IPS DF 4.7 (cell line): ENCODE results near the gene OCA2.
"Not testable (repeated sequence)": the region's sequence is repeated elsewhere in the genome, so short reads cannot be mapped to it uniquely, and the experiment has no call there.

Experiments
- DNase-seq: peaks from one replicate; pipeline ENCODE4 v3.0.0-alpha.2; 2013; ENCODE audit warnings: low spot score; ENCODE audit errors: extremely low read depth

Gene OCA2

DNA sequence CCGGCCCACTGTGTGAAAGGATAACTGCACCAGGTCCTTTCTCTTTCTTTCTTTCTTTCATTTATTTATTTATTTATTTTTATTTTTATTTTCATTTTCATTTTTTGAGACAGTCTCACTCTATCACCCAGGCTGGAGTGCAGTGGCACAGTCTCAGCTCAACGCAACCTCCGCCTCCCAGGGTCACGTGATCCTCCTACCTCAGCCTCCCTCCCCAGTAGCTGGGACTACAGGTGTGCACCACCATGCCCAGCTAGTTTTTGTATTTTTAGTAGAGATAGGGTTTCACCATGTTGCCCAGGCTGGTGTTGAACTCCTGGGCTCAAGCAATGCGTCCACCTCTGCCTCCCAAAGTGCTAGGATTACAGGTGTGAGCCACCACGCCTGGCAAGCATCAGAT is 146.5 kb downstream of the OCA2 start:
- DNase-seq = not testable (repeated sequence)

DNA sequence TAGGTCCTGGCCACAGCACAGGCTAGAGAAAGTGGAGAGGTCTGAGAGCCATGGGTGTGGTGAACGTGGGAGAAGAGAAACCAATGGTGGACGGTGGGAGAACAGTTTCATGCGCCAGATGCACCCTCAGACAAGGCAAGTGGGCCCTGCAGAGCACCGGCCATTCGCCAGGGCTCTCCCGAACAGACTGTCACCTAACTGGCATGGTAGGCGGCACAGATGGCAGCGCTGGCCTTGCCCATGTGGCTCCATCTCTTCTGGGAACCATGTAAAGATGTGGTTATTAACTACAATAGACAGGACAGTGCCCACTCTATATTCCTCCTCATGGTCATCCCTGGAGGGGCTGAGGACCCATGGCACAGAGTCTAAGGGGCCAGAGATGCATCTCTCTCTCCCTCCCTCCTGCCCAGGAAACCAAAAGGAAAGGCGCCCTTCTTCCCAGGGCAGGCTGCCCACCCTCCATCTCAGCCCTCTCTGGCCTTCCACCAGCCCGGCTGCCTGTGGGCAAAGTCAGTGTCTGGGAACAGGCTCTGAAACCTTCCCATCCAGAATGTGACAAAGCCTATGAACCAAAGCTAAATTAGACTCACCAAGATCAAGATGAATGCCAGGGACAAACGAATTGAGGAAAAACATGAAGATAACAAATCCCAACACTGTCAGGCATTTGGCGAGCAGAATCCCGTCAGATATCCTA is 147.8 kb downstream of the OCA2 start:
- no peak for DNase-seq

DNA sequence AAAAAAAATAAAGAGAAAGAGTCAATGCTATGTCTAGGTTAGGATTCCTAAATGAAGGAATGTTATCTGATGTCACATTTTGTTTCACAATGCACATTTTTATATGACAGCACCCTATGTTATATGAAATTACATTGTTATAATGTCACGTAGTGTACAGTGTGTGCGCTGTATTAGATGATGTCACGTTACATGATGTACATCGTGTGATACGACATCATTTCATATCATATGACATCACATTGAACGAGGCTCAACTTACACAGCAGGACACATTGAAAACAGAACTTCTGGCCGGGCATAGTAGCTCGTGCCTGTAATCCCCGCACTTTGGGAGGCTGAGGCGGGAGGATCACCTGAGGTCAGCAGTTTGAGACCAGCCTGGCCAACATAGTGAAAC is 150.0 kb downstream of the OCA2 start:
- DNase-seq = no peak

DNA sequence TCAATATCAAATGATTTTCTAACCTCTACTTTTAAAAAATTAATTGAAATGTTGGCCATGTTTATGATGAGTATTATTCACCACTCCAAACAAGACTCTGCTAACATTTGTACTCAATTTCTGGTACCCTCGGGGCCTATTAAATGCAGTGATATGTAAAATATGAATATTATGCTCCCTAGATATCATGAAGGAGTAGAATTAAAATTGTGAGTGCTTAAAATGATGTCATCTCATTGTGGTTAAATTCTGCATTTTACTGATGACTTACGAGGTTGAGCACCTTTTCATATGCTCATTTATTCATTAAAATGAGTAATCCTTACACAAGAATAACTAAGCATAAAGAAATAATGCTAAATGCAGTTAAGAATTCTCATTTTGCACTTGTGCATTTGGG is 159.9 kb downstream of the OCA2 start:
- DNase-seq = no peak

DNA sequence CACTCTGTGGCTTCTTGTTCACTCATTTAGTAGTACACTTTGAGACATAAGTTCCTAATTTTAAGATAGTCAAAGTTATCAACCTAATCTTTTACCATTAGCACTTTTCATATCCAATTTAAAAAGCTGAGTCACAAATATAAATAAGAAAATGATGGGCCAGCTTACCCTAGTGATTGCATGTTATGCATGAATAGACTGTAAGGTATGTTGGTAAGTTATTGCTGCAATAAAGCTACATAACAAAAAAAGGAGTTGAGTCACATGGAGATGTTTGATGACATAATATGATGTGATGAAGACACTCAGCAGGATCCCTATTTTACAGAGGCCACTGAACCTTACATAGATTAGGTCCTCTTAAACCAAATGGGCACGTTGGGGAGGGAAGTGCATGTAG is 161.3 kb downstream of the OCA2 start:
- no peak for DNase-seq

DNA sequence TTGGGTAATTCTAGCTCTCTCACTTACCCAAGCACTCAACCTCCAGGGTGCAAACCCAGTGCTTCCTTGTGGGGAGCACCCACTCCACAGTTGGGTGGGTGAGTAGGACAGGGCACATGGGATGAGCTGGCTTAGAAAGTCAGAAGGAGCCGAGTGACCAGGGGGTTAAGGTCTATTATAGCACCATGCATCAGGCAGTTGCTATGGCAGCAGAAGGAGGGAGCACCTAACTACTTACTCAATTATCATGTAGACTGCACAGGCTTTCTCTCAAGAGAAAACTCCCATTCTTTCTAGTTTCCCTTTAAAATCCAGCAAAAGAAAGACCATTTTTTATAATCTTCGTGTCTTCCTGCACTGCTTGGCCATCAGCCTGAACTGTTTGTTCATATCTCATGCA is 163.0 kb downstream of the OCA2 start:
- no peak for DNase-seq

DNA sequence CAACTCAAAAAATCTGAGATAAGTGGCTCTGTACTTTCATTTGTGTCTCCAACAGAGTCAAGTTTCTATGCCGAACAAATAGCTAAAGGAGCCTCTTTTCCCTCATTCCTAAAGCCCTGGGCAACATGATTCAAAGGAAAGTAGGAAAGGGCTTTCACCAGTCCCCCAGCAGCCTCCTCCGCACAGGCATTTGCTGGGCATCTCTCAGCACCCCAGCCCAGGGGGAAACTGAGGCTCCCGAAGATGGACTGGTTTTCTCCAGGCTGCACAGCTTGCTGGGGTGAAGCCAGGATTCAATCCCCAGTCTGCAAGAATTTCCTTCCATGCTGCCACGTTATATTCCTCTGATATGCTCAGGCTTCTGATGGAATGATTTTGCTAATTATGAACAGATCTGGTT is 163.8 kb downstream of the OCA2 start:
- DNase-seq = no peak

DNA sequence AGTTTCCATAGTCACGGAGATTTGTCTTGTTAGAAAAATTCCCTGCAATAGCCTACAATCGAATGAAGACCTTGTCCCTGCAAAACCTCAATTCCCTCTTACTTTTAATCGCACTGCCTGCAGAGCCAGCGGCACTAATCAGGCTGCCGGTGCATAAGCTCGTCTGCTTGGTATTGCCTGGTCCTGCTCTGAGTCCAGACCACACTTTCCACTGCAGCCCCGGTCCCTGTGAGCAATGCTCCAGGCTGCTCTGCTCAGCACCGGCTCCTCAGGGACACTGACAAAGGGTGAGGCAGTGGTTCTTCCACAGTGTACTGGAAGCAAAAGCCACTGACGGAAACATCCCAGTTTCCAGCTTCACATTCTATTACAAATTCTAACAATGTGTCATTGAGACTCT is 164.3 kb downstream of the OCA2 start:
- no peak for DNase-seq

DNA sequence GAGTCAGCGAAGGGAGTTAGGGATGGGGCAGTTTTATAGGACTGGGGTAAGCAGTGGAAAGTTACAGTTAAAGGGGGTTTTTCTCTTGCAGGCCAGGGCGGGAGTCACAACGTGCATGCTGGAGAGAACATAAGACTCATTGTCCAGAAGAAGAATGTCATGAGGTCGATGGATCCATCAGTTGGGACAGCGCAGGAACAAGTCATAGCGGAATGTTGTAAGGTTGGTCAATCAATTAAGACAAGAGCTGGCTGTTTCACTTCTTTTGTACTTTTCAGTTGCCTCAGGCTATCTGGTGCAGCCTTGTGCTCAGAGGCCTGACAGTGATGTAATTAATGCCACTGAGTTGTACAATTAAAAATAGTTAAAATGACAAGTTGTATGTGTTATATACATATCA is 165.6 kb downstream of the OCA2 start:
- no peak for DNase-seq

DNA sequence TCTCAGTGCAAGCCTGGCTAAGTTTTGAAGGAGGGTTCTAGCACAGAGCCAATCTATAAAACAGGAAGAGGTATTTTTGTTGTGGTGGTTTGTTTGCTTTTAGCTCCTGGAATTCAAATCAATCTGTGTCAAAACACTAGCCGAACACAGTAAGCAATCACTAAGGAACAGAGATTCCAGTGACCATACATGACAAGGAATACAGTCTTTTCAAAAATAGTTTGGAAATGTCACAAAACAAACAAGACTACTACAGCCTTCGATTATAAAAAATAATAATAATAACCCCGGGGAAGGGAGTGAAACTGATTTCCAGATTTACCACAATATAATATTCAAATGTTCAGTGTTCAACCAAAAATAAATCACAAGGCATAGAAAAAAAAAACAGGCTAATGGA is 166.5 kb downstream of the OCA2 start:
- no peak for DNase-seq

DNA sequence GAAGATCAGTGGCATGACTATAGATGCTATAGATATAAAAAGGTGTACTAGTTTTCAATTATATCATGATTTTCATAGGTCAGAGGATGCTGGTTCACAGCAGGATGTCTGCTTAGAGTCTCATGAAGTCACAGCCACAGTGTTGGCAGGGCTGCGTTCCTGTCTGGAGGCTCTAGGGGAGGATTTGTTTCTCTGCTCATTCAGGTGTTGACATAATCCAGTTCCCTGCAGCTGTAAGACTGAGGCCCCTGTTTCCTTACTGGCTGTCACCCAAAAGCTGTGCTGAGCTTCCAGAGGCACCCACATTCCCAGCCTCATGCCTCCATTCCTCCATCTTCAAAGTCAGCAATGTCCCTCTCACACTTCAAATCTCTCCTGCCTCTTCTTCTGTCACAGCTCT is 170.7 kb downstream of the OCA2 start:
- DNase-seq = no peak

DNA sequence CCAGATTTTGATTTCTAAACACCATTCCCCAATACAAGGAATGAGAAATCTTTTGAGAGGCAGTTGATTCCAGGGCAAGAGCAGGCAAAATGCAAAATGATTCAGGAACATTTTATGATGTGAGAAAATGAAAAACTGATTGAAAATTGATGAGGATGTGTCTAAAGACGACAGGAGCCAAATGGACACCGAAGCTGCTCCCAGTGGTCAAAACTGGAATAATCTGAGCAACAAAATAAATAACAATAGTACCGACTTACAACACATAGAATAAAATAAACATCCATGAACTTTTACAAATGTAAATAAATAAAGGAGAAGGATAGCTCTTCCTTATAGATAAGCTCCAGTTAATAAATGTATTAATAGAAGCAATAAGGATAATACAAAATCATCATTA is 186.8 kb downstream of the OCA2 start:
- DNase-seq = no peak

DNA sequence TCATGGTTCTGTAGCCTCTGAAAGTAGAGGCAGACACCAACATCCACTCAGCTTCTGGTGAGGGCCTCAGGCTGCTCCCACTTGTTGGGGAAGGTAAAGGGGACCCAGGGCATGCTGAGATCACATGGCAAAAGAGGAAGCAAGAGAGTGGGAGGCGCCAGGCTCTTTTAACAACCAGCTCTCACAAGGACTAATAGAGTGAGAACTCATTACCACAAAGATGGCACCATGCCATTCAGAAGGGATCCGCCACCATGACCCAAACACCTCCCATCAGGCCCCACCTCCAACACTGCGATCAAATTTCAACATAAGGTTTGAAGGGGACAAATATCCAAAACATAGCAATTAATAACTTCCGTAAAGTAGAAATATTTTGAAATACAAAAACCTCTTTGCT is 192.3 kb downstream of the OCA2 start:
- no peak for DNase-seq

DNA sequence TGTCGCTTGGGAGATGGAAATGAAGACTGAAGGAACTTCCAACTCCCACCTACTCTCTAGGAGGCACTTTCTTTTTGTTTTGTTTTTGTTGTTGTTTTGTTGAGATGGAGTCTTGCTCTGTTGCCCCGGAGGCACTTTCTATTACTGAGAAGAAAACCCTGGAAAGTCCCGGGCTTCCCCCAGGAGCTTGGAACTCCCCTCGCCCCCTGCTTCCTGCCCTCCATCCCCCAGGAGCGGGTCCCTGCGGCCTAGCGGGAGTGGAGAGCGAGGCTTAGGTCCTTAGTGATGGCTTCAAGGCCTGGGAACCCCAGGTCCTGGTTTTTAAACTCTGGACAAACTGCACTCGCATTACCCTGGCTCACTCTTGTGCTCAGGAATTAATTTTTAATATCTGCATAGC is 195.7 kb downstream of the OCA2 start:
- no peak for DNase-seq

DNA sequence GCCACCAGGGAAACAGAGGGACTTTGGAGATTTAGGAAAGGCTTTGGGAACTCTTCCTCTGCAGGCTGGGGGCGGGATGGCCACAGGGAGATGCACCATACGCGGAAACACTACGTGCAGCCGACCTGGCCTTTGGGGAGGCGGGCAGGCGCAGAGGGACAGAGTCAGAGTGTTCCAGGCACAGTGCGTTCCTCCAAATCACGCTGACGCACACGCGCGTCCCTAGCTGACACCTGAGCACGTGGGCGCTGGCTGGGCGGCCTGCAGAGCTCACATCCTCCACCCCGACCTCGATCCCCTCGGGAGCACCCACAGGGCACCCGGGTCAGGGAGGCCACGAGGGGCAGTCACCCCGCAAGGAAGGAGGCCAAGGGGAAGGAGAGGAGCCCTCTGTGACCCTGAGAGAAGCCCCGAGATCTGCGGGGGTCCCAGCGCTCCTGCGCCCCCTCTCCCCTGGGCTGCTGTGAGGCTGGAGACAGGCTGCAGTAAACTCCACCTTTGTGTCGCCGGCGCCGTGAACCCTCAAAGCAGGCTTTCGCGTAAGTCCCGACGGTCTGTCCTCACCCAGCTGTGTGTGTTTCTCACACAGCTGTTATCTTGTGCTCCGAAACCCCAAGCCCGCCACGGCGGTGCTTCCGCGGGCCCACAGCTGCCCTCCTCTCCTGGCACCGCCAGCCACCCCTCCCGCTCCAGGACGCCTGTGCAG is 196.3 kb downstream of the OCA2 start:
- DNase-seq = no peak

DNA sequence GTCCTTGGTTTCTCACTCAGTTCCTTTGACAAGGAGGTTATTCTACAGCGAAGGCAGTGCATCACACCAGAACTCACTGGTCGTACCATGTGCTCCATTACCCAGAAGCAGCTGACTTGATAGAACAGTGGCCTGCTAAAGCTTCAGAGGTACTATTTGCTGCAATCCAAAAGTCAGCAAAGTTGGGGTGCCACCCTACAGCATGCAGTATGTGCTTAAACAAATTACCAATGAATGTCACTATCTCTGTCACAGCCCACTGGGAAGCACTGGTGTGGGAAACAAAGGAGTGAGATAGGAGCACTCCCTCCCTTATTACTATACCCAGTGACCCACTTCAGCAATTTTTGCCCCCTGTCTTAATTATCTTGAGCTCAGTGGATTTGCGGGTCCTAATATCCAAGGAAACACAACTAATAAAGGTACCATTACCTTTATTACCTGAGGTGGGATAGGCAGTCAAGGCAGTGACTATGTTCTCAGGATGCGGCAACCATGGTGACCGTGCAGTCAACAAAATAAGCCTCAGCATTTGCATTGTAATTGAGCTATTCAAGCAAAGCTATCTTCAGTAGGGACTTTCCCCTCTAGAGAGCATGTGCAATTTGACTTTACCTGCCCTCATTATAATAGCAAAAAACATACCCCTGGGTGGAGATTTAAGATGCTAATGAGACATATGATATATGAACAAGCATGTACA is 199.4 kb downstream of the OCA2 start:
- no peak for DNase-seq

DNA sequence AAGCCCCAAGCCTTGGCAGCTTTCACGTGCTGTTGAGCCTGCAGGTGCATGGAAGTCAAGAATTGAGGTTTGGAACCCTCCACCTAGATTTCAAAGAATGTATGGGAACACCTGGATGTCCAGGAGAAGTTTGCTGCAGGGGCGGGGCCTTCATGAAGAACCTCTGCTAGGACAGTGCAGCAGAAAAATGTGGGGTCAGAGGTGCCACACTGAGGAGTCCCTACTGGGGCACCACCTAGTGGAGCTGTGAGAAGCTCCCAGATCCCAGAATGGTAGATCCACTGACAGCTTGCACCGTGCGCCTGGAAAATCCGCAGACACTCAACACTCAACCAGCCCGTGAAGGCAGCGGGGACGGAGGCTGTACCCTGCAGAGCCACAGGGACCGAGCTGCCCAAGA is 201.6 kb downstream of the OCA2 start:
- no peak for DNase-seq

DNA sequence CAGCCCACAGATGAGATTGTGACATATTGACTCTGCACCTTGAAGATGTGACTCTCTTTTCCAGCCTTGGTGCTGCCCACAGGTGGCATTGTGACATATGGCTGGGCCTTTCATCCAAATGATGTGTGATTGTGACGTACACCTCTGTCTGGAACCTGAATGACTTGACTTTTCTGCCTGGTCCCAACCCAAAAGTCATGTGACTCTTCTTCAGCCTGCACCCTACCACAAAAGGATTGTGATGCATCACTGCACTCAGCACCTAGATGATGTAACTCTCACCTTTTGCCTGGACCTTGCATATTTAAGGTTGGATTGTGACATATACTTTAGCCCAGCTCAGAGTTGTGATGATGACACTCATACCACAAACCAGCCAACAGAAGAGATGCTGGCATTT is 204.5 kb downstream of the OCA2 start:
- DNase-seq = no peak

DNA sequence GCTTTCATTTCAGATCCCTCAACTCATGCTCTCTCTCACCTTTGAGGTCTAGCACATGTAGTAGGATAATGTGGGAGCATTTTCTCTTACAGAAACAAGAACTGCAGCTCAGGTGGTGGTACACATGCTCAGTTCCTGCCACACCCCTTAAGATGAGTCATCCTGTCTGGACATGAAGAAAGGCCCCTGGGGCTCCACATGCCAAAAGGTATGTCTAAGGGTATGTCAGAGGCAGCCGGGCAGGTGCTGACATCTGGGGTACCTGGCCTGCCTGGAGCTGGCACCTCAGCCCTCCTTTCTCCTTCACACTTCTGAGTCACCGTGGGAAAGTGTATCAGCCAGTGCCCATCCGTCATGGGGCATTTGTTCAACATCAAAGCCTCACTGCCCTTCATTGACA is 209.9 kb downstream of the OCA2 start:
- DNase-seq = no peak

DNA sequence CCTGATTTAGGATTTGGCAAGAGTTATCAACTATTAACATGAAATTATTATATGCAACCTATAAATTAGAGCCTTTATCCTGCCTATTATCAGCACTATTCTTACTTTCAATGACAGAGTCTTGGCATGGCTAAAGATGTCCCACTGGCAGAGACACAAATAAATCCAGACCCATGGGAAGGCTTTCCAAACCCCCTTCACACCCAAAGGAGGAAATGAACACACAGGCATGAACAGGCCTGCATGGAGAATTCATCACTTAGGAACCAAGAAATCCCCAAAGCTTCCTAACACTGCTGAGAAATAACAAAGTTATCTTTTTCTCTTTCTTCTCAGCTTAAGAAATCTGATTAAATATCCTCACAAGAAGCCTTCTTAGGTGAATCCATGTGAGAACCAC is 213.9 kb downstream of the OCA2 start:
- no peak for DNase-seq

DNA sequence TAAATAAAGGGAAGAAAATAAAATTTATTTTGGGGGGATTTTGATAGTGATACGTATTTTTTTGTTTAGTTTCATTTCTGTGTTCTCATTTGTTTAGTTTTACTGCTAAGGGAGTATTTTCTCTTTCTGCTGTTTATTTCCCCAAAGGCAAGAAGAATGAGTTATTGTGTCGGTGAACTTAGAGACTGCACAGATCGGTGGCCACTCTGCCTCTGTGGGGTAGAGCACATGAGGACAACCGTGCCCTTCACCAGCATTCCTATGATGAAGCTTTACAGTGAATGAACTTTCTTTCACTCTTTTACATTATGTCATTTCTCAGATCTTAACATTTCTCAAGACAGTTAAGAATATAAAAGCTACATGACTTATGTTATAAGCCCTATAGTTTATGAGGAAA is 214.4 kb downstream of the OCA2 start:
- no peak for DNase-seq

DNA sequence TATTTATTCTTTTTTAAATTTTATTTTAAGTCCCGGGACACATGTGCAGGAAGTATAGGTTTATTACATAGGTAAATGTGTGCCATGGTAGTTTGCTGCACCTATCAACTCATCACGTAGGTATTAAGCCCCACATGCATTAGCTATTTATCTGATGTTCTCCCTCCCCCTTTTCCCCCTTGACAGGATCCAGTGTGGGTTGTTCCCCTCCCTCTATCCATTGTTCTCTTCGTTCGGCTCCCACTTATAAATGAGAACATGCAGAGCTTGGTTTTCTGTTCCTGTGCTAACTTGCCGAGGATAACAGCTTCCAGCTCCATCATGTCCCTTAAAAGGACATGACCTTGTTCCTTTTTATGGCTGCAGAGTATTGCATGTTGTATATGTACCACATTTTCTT is 220.3 kb downstream of the OCA2 start:
- no peak for DNase-seq

DNA sequence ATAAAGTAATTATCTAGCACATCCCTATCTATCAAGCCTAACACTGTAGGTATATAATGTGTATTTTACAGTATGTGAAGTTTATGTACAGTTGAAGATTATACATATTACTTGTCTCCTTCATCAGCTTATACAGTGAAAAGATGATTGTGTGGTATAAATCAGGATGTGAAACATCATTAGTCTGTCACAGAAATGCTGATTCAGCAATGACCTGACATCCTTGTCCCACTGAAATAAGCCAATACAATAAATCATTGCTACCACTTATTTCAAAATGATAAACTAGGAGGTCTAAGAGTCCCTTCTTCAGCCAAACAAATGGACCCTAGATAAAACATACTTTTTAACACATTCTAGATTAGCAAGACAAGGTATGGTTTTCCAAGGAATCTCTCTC is 225.3 kb downstream of the OCA2 start:
- DNase-seq = no peak
